ENCODE measurements around the gene TTYH3. TPM values are rescaled to one million over a fixed set of nuclear protein-coding genes. Genes with fewer than 3 reads are reported as not detected.

TTYH3 gene
- total and polyA plus RNA-seq, 2 of the 8 experiments (the other 6 are each of a cell fraction or from before 2014, with no cell fraction given): 66.2 to 169 TPM

GRCh38 chr7:2606539-2606936 lies 25.2 kb upstream of the TTYH3 start (continued):
- TF ChIP-seq CHD7 (IDR thresholded peaks at IDR 0.05; ENCODE audit: insufficient replicate concordance, low read length): no peak
- TF ChIP-seq TCF12 (IDR thresholded peaks at IDR 0.05; ENCODE audit: low read depth, low read length): no peak
- no peak for TF ChIP-seq BACH1 (IDR thresholded peaks at IDR 0.05; ENCODE audit: low read length)

All from H1 (cell line).